Astrocyte (in vitro differentiated cells and primary cell): ENCODE data around the gene RPS6KA4. TPM values are rescaled to one million over a fixed set of nuclear protein-coding genes. Genes with fewer than 3 reads are reported as not detected.

Experiments used
- DNase-seq: peaks from one replicate; pipeline ENCODE4 v3.0.0-alpha.2; 2010; ENCODE audit warnings: low read depth
- FAIRE-seq: peaks from 2 replicates; lab custom pipeline; 2011; peaks lifted over from hg19 to GRCh38; lab: Jason Lieb, UNC
- H2AFZ ChIP-seq: 2 replicates; pipeline ENCODE4 v1.6.0; 2012; ENCODE audit warnings: low read depth, low read length, inconsistent platforms
- H3K27ac ChIP-seq: 2 replicates; pipeline ENCODE4 v1.5.1; 2011; ENCODE audit warnings: low read depth, low read length, inconsistent platforms
- H3K27me3 ChIP-seq: 2 replicates; pipeline ENCODE4 v1.6.0; 2011; ENCODE audit warnings: low read length, inconsistent platforms; ENCODE audit not compliant: insufficient read depth
- H3K36me3 ChIP-seq: 2 replicates; pipeline ENCODE4 v1.5.1; 2011; ENCODE audit warnings: low read length, inconsistent platforms; ENCODE audit not compliant: insufficient read depth
- H3K4me1 ChIP-seq: 2 replicates; pipeline ENCODE4 v1.5.1; 2011; ENCODE audit warnings: low read length, inconsistent platforms; ENCODE audit not compliant: insufficient read depth
- H3K4me2 ChIP-seq: 2 replicates; pipeline ENCODE4 v1.6.0; 2012; ENCODE audit warnings: low read length, inconsistent platforms
- H3K4me3 ChIP-seq: 2 replicates; pipeline ENCODE4 v1.5.1; 2011; ENCODE audit warnings: low read depth, mild to moderate bottlenecking, low read length, inconsistent platforms; ENCODE audit not compliant: insufficient read depth
- H3K79me2 ChIP-seq: 2 replicates; pipeline ENCODE4 v1.6.0; 2012; ENCODE audit warnings: mild to moderate bottlenecking, low read length, inconsistent platforms; ENCODE audit not compliant: insufficient read depth
- H3K9ac ChIP-seq: 2 replicates; pipeline ENCODE4 v1.6.0; 2012; ENCODE audit warnings: mild to moderate bottlenecking, low read length, inconsistent platforms
- H3K9me3 ChIP-seq: 2 replicates; pipeline ENCODE4 v1.5.1; 2012; ENCODE audit warnings: low read depth, mild to moderate bottlenecking, low read length, inconsistent platforms; ENCODE audit not compliant: insufficient read depth
- H4K20me1 ChIP-seq: 2 replicates; pipeline ENCODE4 v1.6.0; 2012; ENCODE audit warnings: low read length, inconsistent platforms; ENCODE audit not compliant: insufficient read depth
- H3K27ac Mint-ChIP-seq: one replicate; pipeline ENCODE4 v1.8.0; 2021; ENCODE audit warnings: mild to moderate bottlenecking, mixed read lengths; ENCODE audit not compliant: unreplicated experiment
- H3K27me3 Mint-ChIP-seq: one replicate; pipeline ENCODE4 v1.8.0; 2021; ENCODE audit warnings: low read depth, mixed read lengths; ENCODE audit not compliant: unreplicated experiment
- H3K36me3 Mint-ChIP-seq: one replicate; pipeline ENCODE4 v1.8.0; 2021; ENCODE audit warnings: low read depth, mixed read lengths; ENCODE audit not compliant: unreplicated experiment
- H3K4me1 Mint-ChIP-seq: one replicate; pipeline ENCODE4 v1.8.0; 2021; ENCODE audit warnings: low read depth, mixed read lengths; ENCODE audit not compliant: unreplicated experiment
- H3K4me3 Mint-ChIP-seq: one replicate; pipeline ENCODE4 v1.8.0; 2021; ENCODE audit warnings: mild to moderate bottlenecking, moderate library complexity, mixed read lengths; ENCODE audit not compliant: unreplicated experiment
- H3K9me3 Mint-ChIP-seq: one replicate; pipeline ENCODE4 v1.8.0; 2021; ENCODE audit warnings: mild to moderate bottlenecking, mixed read lengths; ENCODE audit not compliant: unreplicated experiment
- EZH2 ChIP-seq: IDR thresholded peaks from 2 replicates; pipeline ENCODE4 v1.6.1; 2012; ENCODE audit warnings: mild to moderate bottlenecking, low read length, inconsistent platforms; ENCODE audit not compliant: insufficient read depth
- total RNA-seq: library from RNA; stranded (reverse); gene quantifications from 2 replicates; pipeline ENCODE4 v1.2.1, GENCODE V29; 2021
- TF ChIP-seq, protein P1 (sequence below): IDR thresholded peaks from 2 replicates; pipeline ENCODE4 v1.5.1; 2011; ENCODE audit warnings: low read depth, mild to moderate bottlenecking, inconsistent platforms, low read length, moderate library complexity; ENCODE audit not compliant: insufficient read depth

RPS6KA4 gene
- total RNA-seq, 1 donor from 2014 or later: 36.2 TPM

DNA sequence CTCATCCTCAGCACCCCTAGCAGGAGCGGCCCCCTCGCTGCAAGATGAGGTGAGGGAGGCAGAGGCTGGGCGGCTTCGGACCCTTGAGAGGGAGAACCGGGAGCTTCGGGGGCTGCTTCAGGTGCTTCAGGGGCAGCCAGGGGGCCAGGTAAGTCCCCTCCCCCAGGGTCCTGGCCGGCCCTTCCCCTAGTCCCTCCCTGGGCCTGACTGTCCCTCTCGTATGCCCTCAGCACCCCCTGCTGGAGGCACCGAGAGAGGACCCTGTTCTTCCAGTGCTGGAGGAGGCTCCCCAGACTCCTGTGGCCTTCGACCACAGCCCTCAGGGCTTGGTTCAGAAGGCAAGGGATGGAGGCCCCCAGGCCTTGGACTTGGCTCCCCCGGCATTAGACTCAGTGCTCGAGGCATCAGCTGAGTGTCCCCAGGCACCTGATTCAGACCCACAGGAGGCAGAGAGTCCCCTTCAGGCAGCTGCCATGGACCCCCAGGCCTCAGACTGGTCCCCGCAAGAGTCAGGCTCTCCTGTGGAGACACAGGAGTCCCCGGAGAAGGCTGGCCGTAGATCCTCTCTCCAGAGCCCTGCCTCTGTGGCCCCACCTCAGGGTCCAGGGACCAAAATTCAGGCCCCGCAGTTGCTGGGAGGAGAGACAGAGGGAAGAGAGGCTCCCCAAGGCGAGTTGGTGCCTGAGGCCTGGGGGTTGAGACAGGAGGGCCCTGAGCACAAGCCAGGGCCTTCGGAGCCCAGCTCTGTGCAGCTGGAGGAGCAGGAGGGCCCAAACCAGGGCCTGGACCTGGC is 15.0 kb upstream of the RPS6KA4 start:
- Histone ChIP-seq H3K27me3 (no peaks in the 10 kb centered on the region), H3K36me3 (no peaks in the 10 kb centered on the region), H3K4me3 (no peak overlapping the region), H2AFZ (no peak overlapping the region), H3K4me1 (peaks cover 8% of the 10 kb centered on the region), H4K20me1 (no peaks in the 10 kb centered on the region), H3K9me3 (no peaks in the 10 kb centered on the region), H3K4me2 (no peak overlapping the region), H3K79me2 (no peaks in the 10 kb centered on the region), H3K9ac (no peak overlapping the region), H3K27ac (no peak overlapping the region)
- H3K4me3 Mint-ChIP-seq: no peak overlapping the region
- no peak for FAIRE-seq
- TF ChIP-seq EZH2: no peak
- TF ChIP-seq, protein P1, sequence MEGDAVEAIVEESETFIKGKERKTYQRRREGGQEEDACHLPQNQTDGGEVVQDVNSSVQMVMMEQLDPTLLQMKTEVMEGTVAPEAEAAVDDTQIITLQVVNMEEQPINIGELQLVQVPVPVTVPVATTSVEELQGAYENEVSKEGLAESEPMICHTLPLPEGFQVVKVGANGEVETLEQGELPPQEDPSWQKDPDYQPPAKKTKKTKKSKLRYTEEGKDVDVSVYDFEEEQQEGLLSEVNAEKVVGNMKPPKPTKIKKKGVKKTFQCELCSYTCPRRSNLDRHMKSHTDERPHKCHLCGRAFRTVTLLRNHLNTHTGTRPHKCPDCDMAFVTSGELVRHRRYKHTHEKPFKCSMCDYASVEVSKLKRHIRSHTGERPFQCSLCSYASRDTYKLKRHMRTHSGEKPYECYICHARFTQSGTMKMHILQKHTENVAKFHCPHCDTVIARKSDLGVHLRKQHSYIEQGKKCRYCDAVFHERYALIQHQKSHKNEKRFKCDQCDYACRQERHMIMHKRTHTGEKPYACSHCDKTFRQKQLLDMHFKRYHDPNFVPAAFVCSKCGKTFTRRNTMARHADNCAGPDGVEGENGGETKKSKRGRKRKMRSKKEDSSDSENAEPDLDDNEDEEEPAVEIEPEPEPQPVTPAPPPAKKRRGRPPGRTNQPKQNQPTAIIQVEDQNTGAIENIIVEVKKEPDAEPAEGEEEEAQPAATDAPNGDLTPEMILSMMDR: no peak
- H3K9me3 Mint-ChIP-seq: no peaks in the 10 kb centered on the region
- no peaks in the 10 kb centered on the region for H3K36me3 Mint-ChIP-seq
- no peaks in the 10 kb centered on the region for H3K4me1 Mint-ChIP-seq
- no peak for DNase-seq
- H3K27me3 Mint-ChIP-seq: peaks cover 23% of the 10 kb centered on the region
- H3K27ac Mint-ChIP-seq: no peak overlapping the region

DNA sequence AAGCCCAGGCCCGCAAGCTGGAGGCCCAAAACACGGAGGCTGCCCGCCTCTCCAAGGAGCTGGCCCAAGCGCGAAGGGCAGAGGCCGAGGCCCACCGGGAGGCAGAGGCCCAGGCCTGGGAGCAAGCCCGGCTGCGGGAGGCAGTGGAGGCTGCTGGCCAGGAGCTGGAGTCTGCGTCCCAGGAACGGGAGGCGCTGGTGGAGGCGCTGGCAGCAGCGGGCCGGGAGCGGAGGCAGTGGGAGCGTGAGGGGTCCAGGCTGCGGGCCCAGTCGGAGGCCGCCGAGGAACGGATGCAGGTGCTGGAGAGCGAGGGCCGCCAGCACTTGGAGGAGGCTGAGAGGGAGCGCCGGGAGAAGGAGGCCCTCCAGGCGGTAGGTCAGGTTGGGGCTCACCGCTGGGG is 14.2 kb upstream of the RPS6KA4 start:
- H3K9me3 Mint-ChIP-seq: no peaks in the 10 kb centered on the region
- no peak overlapping the region for H3K4me3 Mint-ChIP-seq
- Histone ChIP-seq H3K4me3 (no peak overlapping the region), H3K4me2 (no peak overlapping the region), H3K27me3 (no peaks in the 10 kb centered on the region), H2AFZ (no peak overlapping the region), H4K20me1 (no peaks in the 10 kb centered on the region), H3K79me2 (no peaks in the 10 kb centered on the region), H3K9me3 (no peaks in the 10 kb centered on the region), H3K9ac (no peak overlapping the region), H3K36me3 (no peaks in the 10 kb centered on the region), H3K4me1 (peaks cover 8% of the 10 kb centered on the region), H3K27ac (no peak overlapping the region)
- TF ChIP-seq EZH2: no peak
- TF ChIP-seq, protein P1: no peak
- no peak for DNase-seq
- FAIRE-seq: no peak
- no peaks in the 10 kb centered on the region for H3K36me3 Mint-ChIP-seq
- no peaks in the 10 kb centered on the region for H3K4me1 Mint-ChIP-seq
- H3K27me3 Mint-ChIP-seq: peaks cover 17% of the 10 kb centered on the region
- no peak overlapping the region for H3K27ac Mint-ChIP-seq
